ENCODE measurements around the gene MEMO1.

Gene MEMO1

DNA sequence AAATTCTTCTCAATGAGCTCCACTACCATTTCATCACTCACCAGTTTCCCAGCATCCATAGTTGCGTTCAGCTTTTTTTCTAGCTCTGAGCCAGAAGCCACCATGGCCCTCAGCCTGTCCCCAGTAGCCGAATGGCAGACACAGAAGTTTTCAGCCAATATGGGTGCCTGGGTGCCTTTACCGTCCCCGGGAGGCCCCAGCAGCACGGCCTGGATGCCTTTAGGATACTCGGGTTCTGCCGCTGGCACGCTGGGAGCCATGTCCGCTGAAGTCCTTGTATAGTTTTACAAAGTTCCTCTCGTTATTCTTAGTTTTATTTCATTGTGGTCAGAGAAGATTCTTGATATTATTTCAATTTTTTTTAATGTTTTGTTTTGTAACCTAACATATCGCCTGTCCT, 187.2 kb downstream of the MEMO1 start:
- Histone ChIP-seq H3K36me3 (no peaks in the 10 kb centered on the region), H3K4me1 (no peaks in the 10 kb centered on the region), H3K9me3 (peaks cover 6 to 43% (median 31%) of the 10 kb centered on the region in 3 donors), H3K27me3 (no peaks in the 10 kb centered on the region), H3K27ac (no peak overlapping the region), H3K4me3 (no peak overlapping the region)
- no peak for DNase-seq
- intact Hi-C loops (cut with DNase I; ENCODE audit: low total_unique reads) = no loop called here
- TF ChIP-seq, protein P1, sequence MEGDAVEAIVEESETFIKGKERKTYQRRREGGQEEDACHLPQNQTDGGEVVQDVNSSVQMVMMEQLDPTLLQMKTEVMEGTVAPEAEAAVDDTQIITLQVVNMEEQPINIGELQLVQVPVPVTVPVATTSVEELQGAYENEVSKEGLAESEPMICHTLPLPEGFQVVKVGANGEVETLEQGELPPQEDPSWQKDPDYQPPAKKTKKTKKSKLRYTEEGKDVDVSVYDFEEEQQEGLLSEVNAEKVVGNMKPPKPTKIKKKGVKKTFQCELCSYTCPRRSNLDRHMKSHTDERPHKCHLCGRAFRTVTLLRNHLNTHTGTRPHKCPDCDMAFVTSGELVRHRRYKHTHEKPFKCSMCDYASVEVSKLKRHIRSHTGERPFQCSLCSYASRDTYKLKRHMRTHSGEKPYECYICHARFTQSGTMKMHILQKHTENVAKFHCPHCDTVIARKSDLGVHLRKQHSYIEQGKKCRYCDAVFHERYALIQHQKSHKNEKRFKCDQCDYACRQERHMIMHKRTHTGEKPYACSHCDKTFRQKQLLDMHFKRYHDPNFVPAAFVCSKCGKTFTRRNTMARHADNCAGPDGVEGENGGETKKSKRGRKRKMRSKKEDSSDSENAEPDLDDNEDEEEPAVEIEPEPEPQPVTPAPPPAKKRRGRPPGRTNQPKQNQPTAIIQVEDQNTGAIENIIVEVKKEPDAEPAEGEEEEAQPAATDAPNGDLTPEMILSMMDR (IDR thresholded peaks at IDR 0.05) = no peak

DNA sequence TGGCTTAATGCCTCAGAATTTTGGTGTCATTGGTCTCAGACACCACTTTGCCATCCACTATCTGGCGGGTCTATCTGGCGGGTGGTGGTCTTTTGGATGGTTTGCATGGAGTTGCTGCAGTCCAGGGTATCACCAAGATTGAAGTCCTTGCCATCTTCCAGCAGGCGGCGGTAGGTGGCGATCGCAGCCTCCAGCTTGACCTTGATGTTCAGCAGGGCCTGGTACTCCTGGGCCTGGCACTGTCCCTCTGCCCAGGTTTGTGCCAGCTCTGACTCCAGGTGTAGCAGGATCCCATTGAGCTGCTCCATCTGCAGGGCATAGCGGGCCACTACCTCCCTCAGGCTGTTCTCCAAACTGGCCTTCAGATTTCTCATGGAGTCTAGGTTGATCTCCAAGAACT, 188.2 kb downstream of the MEMO1 start:
- no peak overlapping the region for H3K4me3 ChIP-seq
- TF ChIP-seq, protein P1 (IDR thresholded peaks at IDR 0.05) = no peak
- no peak for DNase-seq
- intact Hi-C loops (cut with DNase I; ENCODE audit: low total_unique reads) = no loop called here
- H3K27ac ChIP-seq = no peak overlapping the region
- no peaks in the 10 kb centered on the region for H3K36me3 ChIP-seq
- no peaks in the 10 kb centered on the region for H3K27me3 ChIP-seq
- H3K9me3 ChIP-seq = peaks cover 6 to 43% (median 31%) of the 10 kb centered on the region in 3 donors
- H3K4me1 ChIP-seq = no peaks in the 10 kb centered on the region

Measured in tibial artery (tissue), 4 donors.